Muscle of leg (tissue), 16 donors: ENCODE results near the gene TXNDC15. TPM values are rescaled to one million over a fixed set of nuclear protein-coding genes. Genes with fewer than 3 reads are reported as not detected.
"Not testable (repeated sequence)": the region's sequence is repeated elsewhere in the genome, so short reads cannot be mapped to it uniquely, and the experiment has no call there.

Experiments used
- DNase-seq: peaks from one replicate; pipeline ENCODE4 v3.0.0; 2013
- H3K27ac ChIP-seq: one replicate; pipeline ENCODE4 v1.5.1; 2013; ENCODE audit warnings: mild to moderate bottlenecking, low read length, control low read depth
- H3K27me3 ChIP-seq: one replicate; pipeline ENCODE4 v1.6.1; 2013; ENCODE audit warnings: low read length; ENCODE audit not compliant: control insufficient read depth, insufficient read depth
- H3K36me3 ChIP-seq: one replicate; pipeline ENCODE4 v1.6.1; 2013; ENCODE audit warnings: low read length; ENCODE audit not compliant: control insufficient read depth, insufficient read depth
- H3K4me1 ChIP-seq: one replicate; pipeline ENCODE4 v1.6.1; 2013; ENCODE audit warnings: low read length; ENCODE audit not compliant: control insufficient read depth, insufficient read depth
- H3K4me3 ChIP-seq: one replicate; pipeline ENCODE4 v1.5.1; 2013; ENCODE audit warnings: low read length, control low read depth
- H3K9me3 ChIP-seq: replicated peaks from 2 replicates; pipeline ENCODE4 v1.6.1; 2013; ENCODE audit warnings: low read depth, low read length; ENCODE audit not compliant: control insufficient read depth
- WGBS: methylation state at CpG from one replicate; pipeline ENCODE4 v1.1.5; 2013; ENCODE audit warnings: missing lambda C conversion rate; ENCODE audit not compliant: insufficient coverage; 5-methylcytosine and 5-hydroxymethylcytosine counted together
- long read RNA-seq, 11 donors: transcript quantifications; one replicate each; lab custom pipeline, GENCODE V29; 2026
- polyA plus RNA-seq, 8 donors: library from polyadenylated mRNA; unstranded; fragments of 120-200 nt; gene quantifications; one replicate each; pipeline versions ENCODE4 v1.2.1 to v1.2.3, GENCODE V29; 2013; ENCODE audit warnings: inconsistent platforms in 1 of 8, low replicate concordance in 1 of 8; ENCODE audit not compliant: insufficient read length in 8 of 8, insufficient read depth in 1 of 8
- total RNA-seq: library from RNA; stranded (reverse); fragments of 120-200 nt; gene quantifications from one replicate; pipeline ENCODE4 v1.2.4, GENCODE V29; 2013

Gene TXNDC15, protein sequence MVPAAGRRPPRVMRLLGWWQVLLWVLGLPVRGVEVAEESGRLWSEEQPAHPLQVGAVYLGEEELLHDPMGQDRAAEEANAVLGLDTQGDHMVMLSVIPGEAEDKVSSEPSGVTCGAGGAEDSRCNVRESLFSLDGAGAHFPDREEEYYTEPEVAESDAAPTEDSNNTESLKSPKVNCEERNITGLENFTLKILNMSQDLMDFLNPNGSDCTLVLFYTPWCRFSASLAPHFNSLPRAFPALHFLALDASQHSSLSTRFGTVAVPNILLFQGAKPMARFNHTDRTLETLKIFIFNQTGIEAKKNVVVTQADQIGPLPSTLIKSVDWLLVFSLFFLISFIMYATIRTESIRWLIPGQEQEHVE
- 72.7 TPM for total RNA-seq
- polyA plus RNA-seq, result 10 to 100 TPM; 60.3 to 95.4 (median 71.2) TPM
- long read RNA-seq, donor 1, transcript TXNDC15-201 (5 exons, 3,548 nt), result major isoform, 16 of 25 reads
- long read RNA-seq, donor 1, partial matches to known transcripts, result 8 of 25 reads
- long read RNA-seq, donor 1, other reads (novel, unspliced or antisense), result 0 of 25 reads
- long read RNA-seq, donor 2, partial matches to known transcripts, result 0 of 2 reads
- long read RNA-seq, donor 2, other reads (novel, unspliced or antisense), result 0 of 2 reads
- long read RNA-seq, donor 3, transcript TXNDC15-201 (5 exons, 3,548 nt), result major isoform, 25 of 46 reads
- long read RNA-seq, donor 3, partial matches to known transcripts, result 20 of 46 reads
- long read RNA-seq, donor 3, other reads (novel, unspliced or antisense), result 0 of 46 reads
- long read RNA-seq, donor 4, transcript TXNDC15-201 (5 exons, 3,548 nt), result major isoform, 10 of 13 reads
- long read RNA-seq, donor 4, partial matches to known transcripts, result 0 of 13 reads
- long read RNA-seq, donor 4, other reads (novel, unspliced or antisense), result 0 of 13 reads
- long read RNA-seq, donor 5, transcript TXNDC15-201 (5 exons, 3,548 nt), result major isoform, 62 of 142 reads
- long read RNA-seq, donor 5, partial matches to known transcripts, result 72 of 142 reads
- long read RNA-seq, donor 5, other reads (novel, unspliced or antisense), result 6 of 142 reads
- long read RNA-seq, donor 6, transcript TXNDC15-201 (5 exons, 3,548 nt), result major isoform, 24 of 54 reads
- long read RNA-seq, donor 6, partial matches to known transcripts, result 27 of 54 reads
- long read RNA-seq, donor 6, other reads (novel, unspliced or antisense), result 0 of 54 reads
- long read RNA-seq, donor 7, transcript TXNDC15-201 (5 exons, 3,548 nt), result major isoform, 33 of 57 reads
- long read RNA-seq, donor 7, partial matches to known transcripts, result 22 of 57 reads
- long read RNA-seq, donor 7, other reads (novel, unspliced or antisense), result 0 of 57 reads
- long read RNA-seq, donor 8, transcript TXNDC15-201 (5 exons, 3,548 nt), result major isoform, 6 of 16 reads
- long read RNA-seq, donor 8, partial matches to known transcripts, result 8 of 16 reads
- long read RNA-seq, donor 8, other reads (novel, unspliced or antisense), result 0 of 16 reads
- long read RNA-seq, donor 9, transcript TXNDC15-201 (5 exons, 3,548 nt), result major isoform, 14 of 32 reads
- long read RNA-seq, donor 9, partial matches to known transcripts, result 14 of 32 reads
- long read RNA-seq, donor 9, other reads (novel, unspliced or antisense), result 0 of 32 reads
- long read RNA-seq, donor 10, transcript TXNDC15-201 (5 exons, 3,548 nt), result major isoform, 18 of 44 reads
- long read RNA-seq, donor 10, partial matches to known transcripts, result 24 of 44 reads
- long read RNA-seq, donor 10, other reads (novel, unspliced or antisense), result 0 of 44 reads
- long read RNA-seq, donor 11, transcript TXNDC15-201 (5 exons, 3,548 nt), result major isoform, 9 of 34 reads
- long read RNA-seq, donor 11, partial matches to known transcripts, result 21 of 34 reads
- long read RNA-seq, donor 11, other reads (novel, unspliced or antisense), result 0 of 34 reads

- H3K36me3 ChIP-seq, result peaks cover 7% of the 10 kb centered on the region
- no peaks in the 10 kb centered on the region for H3K9me3 ChIP-seq
- peak; percentile 95 for DNase-seq
- 3% methylated on average over 69 of the region's 79 CpGs for WGBS
- no peaks in the 10 kb centered on the region for H3K27me3 ChIP-seq
- H3K4me3 ChIP-seq, result peak within 1 kb of the TSS; percentile 93
- peak within 1 kb of the TSS; percentile 98 for H3K27ac ChIP-seq
- H3K4me1 ChIP-seq, result peaks cover 13% of the 10 kb centered on the region
These were observed at the start of gene TXNDC15 for GRCh38 chr5:134873987-134874830. Gene TXNDC15 (plus strand): TSS chr5:134874371. CDS start chr5:134874428, 57 bp downstream.

DNA sequence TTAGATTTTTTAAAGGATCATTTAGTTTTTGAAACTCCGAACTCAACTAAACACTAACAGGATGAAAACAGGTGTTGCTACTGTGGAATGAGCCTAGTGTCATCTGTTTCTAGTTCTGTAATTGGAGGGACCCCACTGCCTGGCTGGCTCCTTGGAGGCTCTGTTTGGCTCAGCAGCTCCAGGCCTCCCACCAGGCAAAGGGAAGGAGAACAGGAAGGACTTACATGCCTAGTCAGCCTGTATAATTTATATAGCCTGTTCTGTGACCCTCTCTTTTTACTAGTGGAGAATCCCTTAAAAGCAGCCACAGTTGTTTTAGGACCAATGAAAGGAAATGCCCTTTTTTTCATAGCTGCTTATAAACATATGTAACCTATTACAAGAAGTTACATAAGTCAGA, 49.5 kb upstream of the TXNDC15 start:
- H3K4me3 ChIP-seq, result no peak overlapping the region
- H3K9me3 ChIP-seq, result no peaks in the 10 kb centered on the region
- peaks cover 30% of the 10 kb centered on the region for H3K36me3 ChIP-seq
- H3K27me3 ChIP-seq, result no peaks in the 10 kb centered on the region
- no peaks in the 10 kb centered on the region for H3K4me1 ChIP-seq
- DNase-seq, result no peak
- H3K27ac ChIP-seq, result no peak overlapping the region
- no CpG with 5 or more reads among the region's 1 CpG for WGBS

GRCh38 chr5:134825212-134825611, 49.0 kb upstream of the TXNDC15 start:
- Histone ChIP-seq H3K27me3 (no peaks in the 10 kb centered on the region), H3K4me1 (no peaks in the 10 kb centered on the region), H3K36me3 (peaks cover 25% of the 10 kb centered on the region), H3K9me3 (no peaks in the 10 kb centered on the region), H3K27ac (no peak overlapping the region), H3K4me3 (no peak overlapping the region)
- WGBS, result no CpG with 5 or more reads among the region's 7 CpGs
- DNase-seq, result no peak

GRCh38 chr5:134833340-134834032, 40.7 kb upstream of the TXNDC15 start:
- DNase-seq, result no peak
- Histone ChIP-seq H3K36me3 (peaks cover 30% of the 10 kb centered on the region), H3K4me3 (no peak overlapping the region), H3K27me3 (no peaks in the 10 kb centered on the region), H3K27ac (no peak overlapping the region), H3K9me3 (no peaks in the 10 kb centered on the region), H3K4me1 (no peaks in the 10 kb centered on the region)
- 100% methylated on average over 1 of the region's 3 CpGs for WGBS

DNA sequence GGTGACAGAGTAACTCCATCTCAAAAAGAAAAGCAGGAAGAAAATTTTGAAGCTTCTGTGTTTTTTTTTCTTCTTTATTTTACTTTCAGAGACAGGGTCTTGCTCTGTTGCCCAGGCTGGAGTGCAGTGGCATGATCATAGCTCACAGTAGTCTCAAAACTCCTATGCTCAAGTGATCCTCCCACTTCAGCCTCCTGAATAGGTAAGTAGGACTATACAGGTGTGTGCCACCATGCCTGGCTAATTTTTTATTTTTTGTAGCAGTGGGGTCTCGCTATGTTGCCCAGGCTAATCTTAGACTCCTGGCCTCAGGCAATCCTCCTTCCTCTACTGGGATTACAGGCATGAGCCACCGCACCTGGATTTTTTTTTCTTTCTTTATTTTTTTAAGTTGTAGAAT, 38.5 kb upstream of the TXNDC15 start:
- no CpG with 5 or more reads among the region's 2 CpGs for WGBS
- H3K4me3 ChIP-seq, result no peak overlapping the region
- H3K9me3 ChIP-seq, result no peaks in the 10 kb centered on the region
- H3K27ac ChIP-seq, result no peak overlapping the region
- peaks cover 42% of the 10 kb centered on the region for H3K36me3 ChIP-seq
- H3K27me3 ChIP-seq, result no peaks in the 10 kb centered on the region
- H3K4me1 ChIP-seq, result no peaks in the 10 kb centered on the region
- DNase-seq, result no peak

GRCh38 chr5:134837530-134838181, 36.5 kb upstream of the TXNDC15 start:
- H3K4me1 ChIP-seq, result no peaks in the 10 kb centered on the region
- WGBS, result no CpG with 5 or more reads among the region's 3 CpGs
- DNase-seq, result no peak
- no peaks in the 10 kb centered on the region for H3K27me3 ChIP-seq
- no peaks in the 10 kb centered on the region for H3K9me3 ChIP-seq
- peaks cover 40% of the 10 kb centered on the region for H3K36me3 ChIP-seq
- H3K4me3 ChIP-seq, result no peak overlapping the region
- H3K27ac ChIP-seq, result no peak overlapping the region

GRCh38 chr5:134838361-134838760, 35.8 kb upstream of the TXNDC15 start:
- peaks cover 35% of the 10 kb centered on the region for H3K36me3 ChIP-seq
- 94% methylated on average over 6 of the region's 9 CpGs for WGBS
- not testable (repeated sequence) for H3K4me1 ChIP-seq, DNase-seq, H3K27me3 ChIP-seq, H3K27ac ChIP-seq, H3K9me3 ChIP-seq, H3K4me3 ChIP-seq

GRCh38 chr5:134840811-134841210, 33.4 kb upstream of the TXNDC15 start:
- Histone ChIP-seq H3K4me1 (peaks cover 4% of the 10 kb centered on the region), H3K9me3 (no peaks in the 10 kb centered on the region), H3K36me3 (peaks cover 20% of the 10 kb centered on the region), H3K27ac (no peak overlapping the region), H3K4me3 (no peak overlapping the region), H3K27me3 (no peaks in the 10 kb centered on the region)
- no peak for DNase-seq
- WGBS, result no CpG with 5 or more reads among the region's 3 CpGs
